ENCODE measurements around the gene TMPRSS4. TPM values are rescaled to one million over a fixed set of nuclear protein-coding genes. Genes with fewer than 3 reads are reported as not detected.

TMPRSS4 gene, protein sequence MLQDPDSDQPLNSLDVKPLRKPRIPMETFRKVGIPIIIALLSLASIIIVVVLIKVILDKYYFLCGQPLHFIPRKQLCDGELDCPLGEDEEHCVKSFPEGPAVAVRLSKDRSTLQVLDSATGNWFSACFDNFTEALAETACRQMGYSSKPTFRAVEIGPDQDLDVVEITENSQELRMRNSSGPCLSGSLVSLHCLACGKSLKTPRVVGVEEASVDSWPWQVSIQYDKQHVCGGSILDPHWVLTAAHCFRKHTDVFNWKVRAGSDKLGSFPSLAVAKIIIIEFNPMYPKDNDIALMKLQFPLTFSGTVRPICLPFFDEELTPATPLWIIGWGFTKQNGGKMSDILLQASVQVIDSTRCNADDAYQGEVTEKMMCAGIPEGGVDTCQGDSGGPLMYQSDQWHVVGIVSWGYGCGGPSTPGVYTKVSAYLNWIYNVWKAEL
- total RNA-seq = not detected
- not detected for total RNA-seq (2013)

DNA sequence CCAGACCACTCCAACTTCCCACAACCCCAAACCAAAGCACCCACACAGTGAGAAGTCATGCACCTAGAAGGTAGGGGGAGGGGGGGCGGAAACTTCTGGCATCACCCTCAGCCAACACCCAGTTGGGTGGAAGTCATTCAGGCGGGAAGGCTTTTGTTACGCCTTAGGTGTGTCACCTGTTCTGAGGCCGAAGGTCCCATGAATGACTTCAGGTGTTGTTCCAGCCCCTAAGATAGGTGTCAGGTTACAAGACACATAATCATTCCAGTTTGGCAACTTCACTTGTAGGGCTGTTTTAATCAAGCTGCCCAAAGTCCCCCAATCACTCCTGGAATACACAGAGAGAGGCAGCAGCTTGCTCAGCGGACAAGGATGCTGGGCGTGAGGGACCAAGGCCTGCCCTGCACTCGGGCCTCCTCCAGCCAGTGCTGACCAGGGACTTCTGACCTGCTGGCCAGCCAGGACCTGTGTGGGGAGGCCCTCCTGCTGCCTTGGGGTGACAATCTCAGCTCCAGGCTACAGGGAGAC lies at the start of gene TMPRSS4:
Gene TMPRSS4, plus strand, starts transcription at position 325 of the 528 bp plus-strand sequence. CDS start 225 bp downstream, outside the sequence.
- Histone ChIP-seq H3K27ac (ENCODE audit: low read length) (no peak within 1 kb of the TSS), H3K27me3 (ENCODE audit: control insufficient read depth, insufficient read depth, low read length) (no peaks in the 10 kb centered on the region), H3K36me3 (ENCODE audit: control insufficient read depth, insufficient read depth, low read length) (no peaks in the 10 kb centered on the region), H3K4me1 (ENCODE audit: control insufficient read depth, insufficient read depth, low read length) (peaks cover 14% of the 10 kb centered on the region), H3K4me3 (ENCODE audit: low read length) (no peak within 1 kb of the TSS), H3K9me3 (ENCODE audit: control insufficient read depth, insufficient read depth, low read length) (no peaks in the 10 kb centered on the region)
- WGBS (ENCODE audit: insufficient coverage) = 93% methylated on average over 6 of the region's 7 CpGs
- no peak within 1 kb of the TSS for H3K4me3 Mint-ChIP-seq
- H3K27me3 Mint-ChIP-seq (ENCODE audit: low read depth in 2 of 2) = peaks cover 0 to 10% of the 10 kb centered on the region in 2 donors
- ATAC-seq = no peak
- intact Hi-C loops (cut with micrococcal nuclease) = no loop called here
- no peaks in the 10 kb centered on the region for H3K9me3 Mint-ChIP-seq
- TF ChIP-seq, protein P1, sequence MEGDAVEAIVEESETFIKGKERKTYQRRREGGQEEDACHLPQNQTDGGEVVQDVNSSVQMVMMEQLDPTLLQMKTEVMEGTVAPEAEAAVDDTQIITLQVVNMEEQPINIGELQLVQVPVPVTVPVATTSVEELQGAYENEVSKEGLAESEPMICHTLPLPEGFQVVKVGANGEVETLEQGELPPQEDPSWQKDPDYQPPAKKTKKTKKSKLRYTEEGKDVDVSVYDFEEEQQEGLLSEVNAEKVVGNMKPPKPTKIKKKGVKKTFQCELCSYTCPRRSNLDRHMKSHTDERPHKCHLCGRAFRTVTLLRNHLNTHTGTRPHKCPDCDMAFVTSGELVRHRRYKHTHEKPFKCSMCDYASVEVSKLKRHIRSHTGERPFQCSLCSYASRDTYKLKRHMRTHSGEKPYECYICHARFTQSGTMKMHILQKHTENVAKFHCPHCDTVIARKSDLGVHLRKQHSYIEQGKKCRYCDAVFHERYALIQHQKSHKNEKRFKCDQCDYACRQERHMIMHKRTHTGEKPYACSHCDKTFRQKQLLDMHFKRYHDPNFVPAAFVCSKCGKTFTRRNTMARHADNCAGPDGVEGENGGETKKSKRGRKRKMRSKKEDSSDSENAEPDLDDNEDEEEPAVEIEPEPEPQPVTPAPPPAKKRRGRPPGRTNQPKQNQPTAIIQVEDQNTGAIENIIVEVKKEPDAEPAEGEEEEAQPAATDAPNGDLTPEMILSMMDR (IDR thresholded peaks at IDR 0.05) = no peak
- no peak for DNase-seq
- peaks cover 0 to 6% of the 10 kb centered on the region in 2 donors for H3K4me1 Mint-ChIP-seq
- no peak within 1 kb of the TSS for H3K27ac Mint-ChIP-seq
- no peaks in the 10 kb centered on the region for H3K36me3 Mint-ChIP-seq

DNA sequence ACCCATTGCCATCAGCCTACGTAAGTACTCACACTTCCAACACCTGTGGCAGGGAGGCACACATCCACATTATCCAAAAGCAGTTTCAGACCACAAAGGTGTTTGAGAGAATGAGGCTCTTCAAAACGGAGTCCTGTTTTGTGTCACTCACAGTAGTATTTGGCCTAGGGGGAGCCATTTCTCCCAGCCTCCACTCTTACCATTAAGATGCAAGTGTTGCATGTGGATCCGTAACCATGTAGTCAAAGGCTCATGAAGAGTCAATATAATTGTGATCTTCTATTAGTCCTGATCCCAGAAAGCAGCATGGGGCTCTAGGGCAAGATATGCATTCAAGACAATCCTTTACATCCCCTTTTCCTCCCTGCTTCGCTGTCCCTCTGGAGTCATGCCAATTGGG lies 49.2 kb upstream of the TMPRSS4 start:
- H3K4me3 ChIP-seq (ENCODE audit: low read length) = no peak overlapping the region
- peaks cover 16 to 21% of the 10 kb centered on the region in 2 donors for H3K4me1 Mint-ChIP-seq
- H3K9me3 ChIP-seq (ENCODE audit: control insufficient read depth, insufficient read depth, low read length) = no peaks in the 10 kb centered on the region
- TF ChIP-seq, protein P1 (IDR thresholded peaks at IDR 0.05) = no peak
- H3K36me3 ChIP-seq (ENCODE audit: control insufficient read depth, insufficient read depth, low read length) = no peaks in the 10 kb centered on the region
- no peak overlapping the region for H3K27ac Mint-ChIP-seq
- H3K27me3 ChIP-seq (ENCODE audit: control insufficient read depth, insufficient read depth, low read length) = no peaks in the 10 kb centered on the region
- no peaks in the 10 kb centered on the region for H3K9me3 Mint-ChIP-seq
- WGBS (ENCODE audit: insufficient coverage) = 99% methylated on average over 4 of the region's 4 CpGs
- intact Hi-C loops (cut with micrococcal nuclease) = no loop called here
- no peak overlapping the region for H3K4me3 Mint-ChIP-seq
- no peak overlapping the region for H3K27ac ChIP-seq (ENCODE audit: low read length)
- no peaks in the 10 kb centered on the region for H3K4me1 ChIP-seq (ENCODE audit: control insufficient read depth, insufficient read depth, low read length)
- H3K36me3 Mint-ChIP-seq = no peaks in the 10 kb centered on the region
- no peaks in the 10 kb centered on the region for H3K27me3 Mint-ChIP-seq (ENCODE audit: low read depth in 2 of 2)
- DNase-seq (no peak), ATAC-seq (no peak)

DNA sequence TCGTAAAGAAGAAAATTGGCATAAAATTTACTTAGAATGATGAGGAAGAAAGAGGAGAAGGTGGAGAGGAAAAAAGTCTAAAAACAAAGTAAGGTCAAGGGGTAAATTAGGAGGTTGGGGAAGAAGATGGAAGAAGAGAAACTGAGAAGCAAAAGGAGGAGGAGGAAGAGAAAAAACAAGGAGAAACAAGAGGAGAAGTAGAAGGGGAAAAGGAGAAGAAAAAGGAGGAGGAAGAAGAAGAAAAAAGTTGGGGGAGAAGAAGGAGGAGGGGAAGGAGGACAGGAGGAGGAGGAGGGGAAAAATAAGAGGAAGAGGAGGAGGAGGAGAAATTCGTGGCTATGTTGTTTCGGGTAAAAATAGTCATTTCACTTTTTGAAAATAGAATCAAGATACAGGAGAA lies 48.3 kb upstream of the TMPRSS4 start:
- no peaks in the 10 kb centered on the region for H3K36me3 Mint-ChIP-seq
- ATAC-seq (no peak), DNase-seq (no peak)
- Histone ChIP-seq H3K27me3 (ENCODE audit: control insufficient read depth, insufficient read depth, low read length) (no peaks in the 10 kb centered on the region), H3K9me3 (ENCODE audit: control insufficient read depth, insufficient read depth, low read length) (no peaks in the 10 kb centered on the region), H3K36me3 (ENCODE audit: control insufficient read depth, insufficient read depth, low read length) (no peaks in the 10 kb centered on the region), H3K4me3 (ENCODE audit: low read length) (no peak overlapping the region), H3K4me1 (ENCODE audit: control insufficient read depth, insufficient read depth, low read length) (no peaks in the 10 kb centered on the region), H3K27ac (ENCODE audit: low read length) (no peak overlapping the region)
- no peaks in the 10 kb centered on the region for H3K9me3 Mint-ChIP-seq
- intact Hi-C loops (cut with micrococcal nuclease) = no loop called here
- no peaks in the 10 kb centered on the region for H3K27me3 Mint-ChIP-seq (ENCODE audit: low read depth in 2 of 2)
- H3K4me3 Mint-ChIP-seq = no peak overlapping the region
- H3K27ac Mint-ChIP-seq = no peak overlapping the region
- 67% methylated on average over 3 of the region's 3 CpGs for WGBS (ENCODE audit: insufficient coverage)
- TF ChIP-seq, protein P1 (IDR thresholded peaks at IDR 0.05) = no peak
- peaks cover 16 to 21% of the 10 kb centered on the region in 2 donors for H3K4me1 Mint-ChIP-seq

Data from natural killer cell (primary cell).